GM18873 (cell line): ENCODE results near the gene DBF4.
"Not testable (repeated sequence)": the region's sequence is repeated elsewhere in the genome, so short reads cannot be mapped to it uniquely, and the experiment has no call there.

ENCODE experiments used
- ATAC-seq: cut with Tn5 transposase; IDR thresholded peaks from one replicate; pipeline ENCODE4 v1.9.1; 2021; ENCODE audit warnings: mild to moderate bottlenecking, moderate library complexity, moderate number of reproducible peaks; ENCODE audit not compliant: unreplicated experiment, low FRiP score

The DBF4 gene

GRCh38 chr7:87945926-87946325 is 69.6 kb downstream of the DBF4 start:
- not testable (repeated sequence) for ATAC-seq

GRCh38 chr7:87948371-87948770 is 72.1 kb downstream of the DBF4 start:
- ATAC-seq, result no peak
